Measurements from ENCODE around the gene RNF103.
A peak's percentile ranks its signal among the peaks of the same experiment; 100 is the strongest.

RNF103 gene

DNA sequence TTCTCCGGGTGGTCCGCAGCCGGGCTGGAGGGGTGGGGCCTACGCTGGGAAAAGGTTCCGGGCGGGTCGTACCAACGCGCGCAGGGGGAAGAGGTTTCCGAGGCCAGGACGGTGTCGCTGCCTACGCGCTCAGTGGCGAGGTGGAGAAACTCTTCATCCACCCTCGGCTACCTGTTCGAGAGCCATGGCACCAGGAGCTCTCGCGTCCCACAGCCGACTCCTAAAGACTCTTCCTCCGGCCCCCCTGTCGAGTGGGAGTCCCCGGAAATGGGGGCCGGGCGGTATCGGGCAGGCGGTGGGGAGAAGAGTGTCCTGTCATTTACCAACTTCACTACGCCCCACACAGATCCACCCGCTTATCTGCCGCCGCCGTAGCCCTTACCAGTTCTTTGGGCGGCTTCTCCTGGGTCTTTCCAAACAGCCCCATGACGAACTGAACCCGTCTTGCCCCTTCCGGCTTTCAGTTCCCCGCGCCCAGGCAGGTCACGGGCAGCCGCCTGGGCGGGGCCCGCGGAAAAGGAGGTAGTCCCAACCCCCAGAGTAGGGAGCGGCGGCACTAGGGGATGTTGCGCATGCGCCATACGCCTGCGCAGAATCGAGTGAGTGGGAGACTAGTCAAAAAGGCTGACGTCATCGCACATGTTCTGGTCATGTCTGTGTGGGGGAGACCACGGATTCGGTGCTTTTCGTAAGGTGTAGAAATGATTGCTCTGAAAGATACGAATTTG is 60.6 kb downstream of the RNF103 start, which contains the start of gene CHMP3:
TSS of gene CHMP3 (minus strand) at position 522 of the 728 bp plus-strand sequence. CDS start at position 427, 95 bp downstream.
- peak; percentile 85 for DNase-seq

GRCh38 chr2:86562485-86562921 is 61.2 kb downstream of the RNF103 start:
- DNase-seq, result no peak

GRCh38 chr2:86557836-86558235 is 65.8 kb downstream of the RNF103 start:
- DNase-seq, result no peak

GRCh38 chr2:86556508-86556907 is 67.2 kb downstream of the RNF103 start:
- no peak for DNase-seq
